OCI-LY1 (cell line): ENCODE measurements around the gene AGBL1.

Experiments
- CTCF ChIP-seq: fragments of 200-600 bp; sonication (generic), shearing (Covaris generic); IDR thresholded peaks from 2 replicates; pipeline ENCODE4 v1.5.1; 2017; ENCODE audit warnings: mild to moderate bottlenecking, antibody characterized with exemption, low read length, moderate library complexity, mixed read lengths
- EZH2 ChIP-seq: fragments of 200-600 bp; sonication (generic), shearing (Covaris generic); IDR thresholded peaks from 2 replicates; pipeline ENCODE4 v1.8.0; 2017; ENCODE audit warnings: borderline replicate concordance, mixed run types, mild to moderate bottlenecking, antibody characterized with exemption, low read length, moderate library complexity, mixed read lengths

- no peak for TF ChIP-seq CTCF
- TF ChIP-seq EZH2: no peak
These were observed 792.3 kb downstream of the AGBL1 start for GRCh38 chr15:86871964-86872363.
